Natural killer cell (primary cell): ENCODE measurements around the gene RTP2. TPM values are rescaled to one million over a fixed set of nuclear protein-coding genes. Genes with fewer than 3 reads are reported as not detected.

ENCODE experiments used
- ATAC-seq, 3 donors: fragments of 150-1000 bp in 2 of 3; fragments of 200-7000 bp in 1 of 3; cut with Tn5 transposase; 1 replicate in 1 of 3; 2 replicates in 2 of 3; pipeline ENCODE4 v1.10.0; 2021; ENCODE audit warnings: mild to moderate bottlenecking in 2 of 3, moderate library complexity in 2 of 3
- DNase-seq, 2 donors: peaks; one replicate each; pipeline versions ENCODE4 v3.0.0 to v3.0.0-alpha.2; 2013 to 2021; ENCODE audit warnings: mixed read lengths in 1 of 2
- H3K27ac ChIP-seq: one replicate; pipeline ENCODE4 v1.5.1; 2013; ENCODE audit warnings: mild to moderate bottlenecking, low read length
- H3K27me3 ChIP-seq: one replicate; pipeline ENCODE4 v1.6.1; 2013; ENCODE audit warnings: low read length; ENCODE audit not compliant: control insufficient read depth, insufficient read depth
- H3K36me3 ChIP-seq: one replicate; pipeline ENCODE4 v1.6.1; 2013; ENCODE audit warnings: low read length; ENCODE audit not compliant: control insufficient read depth, insufficient read depth
- H3K4me1 ChIP-seq: one replicate; pipeline ENCODE4 v1.6.1; 2013; ENCODE audit warnings: low read length; ENCODE audit not compliant: control insufficient read depth, insufficient read depth
- H3K4me3 ChIP-seq: one replicate; pipeline ENCODE4 v1.5.1; 2013; ENCODE audit warnings: low read length
- H3K9me3 ChIP-seq: one replicate; pipeline ENCODE4 v1.6.1; 2013; ENCODE audit warnings: low read length; ENCODE audit not compliant: control insufficient read depth, insufficient read depth
- H3K27ac Mint-ChIP-seq, 2 donors: one replicate each; pipeline ENCODE4 v1.8.0; 2022; ENCODE audit warnings: mild to moderate bottlenecking in 2 of 2, mixed read lengths in 2 of 2, moderate library complexity in 1 of 2
- H3K27me3 Mint-ChIP-seq, 2 donors: one replicate each; pipeline ENCODE4 v1.8.0; 2022; ENCODE audit warnings: low read depth in 2 of 2, mixed read lengths in 2 of 2
- H3K36me3 Mint-ChIP-seq: one replicate; pipeline ENCODE4 v1.8.0; 2022; ENCODE audit warnings: mixed read lengths
- H3K4me1 Mint-ChIP-seq, 2 donors: one replicate each; pipeline ENCODE4 v1.8.0; 2022; ENCODE audit warnings: mixed read lengths in 2 of 2
- H3K4me3 Mint-ChIP-seq: one replicate; pipeline ENCODE4 v1.8.0; 2022; ENCODE audit warnings: mild to moderate bottlenecking, moderate library complexity, mixed read lengths
- H3K9me3 Mint-ChIP-seq, 2 donors: one replicate each; pipeline ENCODE4 v1.8.0; 2022; ENCODE audit warnings: mixed read lengths in 2 of 2
- CTCF ChIP-seq: fragments of 200-600 bp; IDR thresholded peaks from one replicate; pipeline ENCODE4 v1.8.0; 2022; ENCODE audit warnings: antibody characterized with exemption
- WGBS: methylation state at CpG from one replicate; pipeline ENCODE4 v1.1.7; 2013; ENCODE audit warnings: missing lambda C conversion rate; ENCODE audit not compliant: insufficient coverage; 5-methylcytosine and 5-hydroxymethylcytosine counted together
- intact Hi-C: fragments of 100-400 bp; cut with micrococcal nuclease; formaldehyde crosslinking; loops from one replicate; pipeline ENCODE4 v1.14.2; 2022
- total RNA-seq, 4 donors: library from RNA; stranded (reverse); fragments of 120-200 nt in 1 of 4; gene quantifications; one replicate each; pipeline versions ENCODE4 v1.2.3 to v1.2.4, GENCODE V29; 2013 to 2022

RTP2 gene
- total RNA-seq, 3 donors from 2014 or later (not counting 1 experiment from before 2014, with no cell fraction given): not detected

GRCh38 chr3:187743195-187744141 is 41.1 kb upstream of the RTP2 start:
- Mint-ChIP-seq H3K27ac (peak overlapping the region; percentile 97 to 100), H3K36me3 (peaks cover 7% of the 10 kb centered on the region), H3K27me3 (no peaks in the 10 kb centered on the region), H3K9me3 (no peaks in the 10 kb centered on the region), H3K4me1 (peaks cover 92% of the 10 kb centered on the region in 2 donors), H3K4me3 (peak overlapping the region; percentile 99)
- intact Hi-C loops: loop anchor here (1.0 to 10.0 kb wide), 5 partner anchors 85 to 825 kb away; no protein-coding TSS in a partner anchor
- Histone ChIP-seq H3K36me3 (no peaks in the 10 kb centered on the region), H3K27me3 (no peaks in the 10 kb centered on the region), H3K9me3 (no peaks in the 10 kb centered on the region), H3K4me3 (peak overlapping the region; percentile 82), H3K4me1 (peaks cover 46% of the 10 kb centered on the region), H3K27ac (peak overlapping the region; percentile 91)
- TF ChIP-seq CTCF: no peak
- no peak for ATAC-seq
- DNase-seq: peak; percentile 39 to 48
- 0% methylated on average over 34 of the region's 45 CpGs for WGBS

- Mint-ChIP-seq H3K9me3 (no peaks in the 10 kb centered on the region), H3K27me3 (no peaks in the 10 kb centered on the region), H3K4me3 (peak overlapping the region; percentile 99), H3K4me1 (peaks cover 84 to 85% of the 10 kb centered on the region in 2 donors), H3K36me3 (peaks cover 7% of the 10 kb centered on the region), H3K27ac (peak overlapping the region; percentile 97 to 100)
- intact Hi-C loops: loop anchor here (1.0 to 10.0 kb wide), 6 partner anchors 176 to 1007 kb away; no protein-coding TSS in a partner anchor
- no peak for ATAC-seq
- peak in 1 of 2 donors; percentile 56 for DNase-seq
- Histone ChIP-seq H3K27me3 (no peaks in the 10 kb centered on the region), H3K27ac (peak overlapping the region; percentile 91), H3K4me1 (peaks cover 44% of the 10 kb centered on the region), H3K9me3 (no peaks in the 10 kb centered on the region), H3K36me3 (no peaks in the 10 kb centered on the region), H3K4me3 (peak overlapping the region; percentile 33)
- peak; percentile 47 for TF ChIP-seq CTCF
- 35% methylated on average over 8 of the region's 13 CpGs for WGBS
These were observed 40.2 kb upstream of the RTP2 start for GRCh38 chr3:187742351-187743171.

- intact Hi-C loops: loop anchor here (1.0 to 10.0 kb wide), 7 partner anchors 177 to 1008 kb away; no protein-coding TSS in a partner anchor
- no peaks in the 10 kb centered on the region for H3K27me3 Mint-ChIP-seq
- ATAC-seq: peak; percentile 3 to 37 (median 9)
- Histone ChIP-seq H3K4me1 (peaks cover 53% of the 10 kb centered on the region), H3K9me3 (no peaks in the 10 kb centered on the region), H3K36me3 (no peaks in the 10 kb centered on the region), H3K27ac (peak overlapping the region; percentile 91), H3K4me3 (peak overlapping the region; percentile 90), H3K27me3 (no peaks in the 10 kb centered on the region)
- H3K9me3 Mint-ChIP-seq: no peaks in the 10 kb centered on the region
- peaks cover 7% of the 10 kb centered on the region for H3K36me3 Mint-ChIP-seq
- peak overlapping the region; percentile 99 for H3K4me3 Mint-ChIP-seq
- WGBS: 0% methylated on average over 31 of the region's 35 CpGs
- peak overlapping the region; percentile 97 to 100 for H3K27ac Mint-ChIP-seq
- DNase-seq: peak; percentile 68 to 87
- peaks cover 83 to 85% of the 10 kb centered on the region in 2 donors for H3K4me1 Mint-ChIP-seq
- peak; percentile 99 for TF ChIP-seq CTCF
These were observed 39.3 kb upstream of the RTP2 start for GRCh38 chr3:187741403-187742350.
